MM.1S (cell line): ENCODE results near the gene RPGRIP1L.

Experiments
- EZH2 ChIP-seq: fragments of 300-600 bp; sonication (generic); optimal IDR thresholded peaks from 2 replicates; pipeline ENCODE3; 2017; ENCODE audit warnings: low read depth, mild to moderate bottlenecking, antibody characterized with exemption, low read length, mixed read lengths
- TF ChIP-seq, protein P1 (sequence below): fragments of 300-600 bp; sonication (generic); IDR thresholded peaks from 2 replicates; pipeline ENCODE4 v1.5.1; 2016; ENCODE audit warnings: antibody characterized with exemption, low read length, mixed read lengths

DNA sequence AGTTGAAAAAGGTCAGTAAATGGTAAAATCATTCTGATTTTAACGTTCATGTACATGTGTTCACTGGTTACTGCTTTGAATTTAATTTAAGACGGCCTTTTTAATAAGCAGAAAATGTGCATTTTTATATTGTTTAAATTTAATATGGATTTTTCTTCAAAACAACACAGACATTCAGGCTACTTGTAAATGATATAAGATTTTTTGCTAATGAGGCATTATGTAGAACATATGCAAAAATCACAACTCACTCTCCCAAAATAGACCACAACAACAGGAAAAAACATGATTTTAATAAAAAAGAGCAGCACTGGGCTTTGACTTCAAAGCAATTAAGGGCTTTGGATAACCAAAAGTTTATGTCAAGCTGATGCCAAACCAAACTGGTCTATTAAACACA lies 22.3 kb downstream of the RPGRIP1L start:
- TF ChIP-seq, protein P1, sequence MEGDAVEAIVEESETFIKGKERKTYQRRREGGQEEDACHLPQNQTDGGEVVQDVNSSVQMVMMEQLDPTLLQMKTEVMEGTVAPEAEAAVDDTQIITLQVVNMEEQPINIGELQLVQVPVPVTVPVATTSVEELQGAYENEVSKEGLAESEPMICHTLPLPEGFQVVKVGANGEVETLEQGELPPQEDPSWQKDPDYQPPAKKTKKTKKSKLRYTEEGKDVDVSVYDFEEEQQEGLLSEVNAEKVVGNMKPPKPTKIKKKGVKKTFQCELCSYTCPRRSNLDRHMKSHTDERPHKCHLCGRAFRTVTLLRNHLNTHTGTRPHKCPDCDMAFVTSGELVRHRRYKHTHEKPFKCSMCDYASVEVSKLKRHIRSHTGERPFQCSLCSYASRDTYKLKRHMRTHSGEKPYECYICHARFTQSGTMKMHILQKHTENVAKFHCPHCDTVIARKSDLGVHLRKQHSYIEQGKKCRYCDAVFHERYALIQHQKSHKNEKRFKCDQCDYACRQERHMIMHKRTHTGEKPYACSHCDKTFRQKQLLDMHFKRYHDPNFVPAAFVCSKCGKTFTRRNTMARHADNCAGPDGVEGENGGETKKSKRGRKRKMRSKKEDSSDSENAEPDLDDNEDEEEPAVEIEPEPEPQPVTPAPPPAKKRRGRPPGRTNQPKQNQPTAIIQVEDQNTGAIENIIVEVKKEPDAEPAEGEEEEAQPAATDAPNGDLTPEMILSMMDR: no peak
- no peak for TF ChIP-seq EZH2
